ENCODE measurements around the gene STX16.

STX16 gene

GRCh38 chr20:58652606-58653294 is 1.7 kb downstream of the STX16 start:
- DNase-seq (ENCODE audit: low spot score) = no peak

- no peak for DNase-seq (ENCODE audit: low spot score)
Measured at GRCh38 chr20:58654337-58654736, 3.3 kb downstream of the STX16 start.

- no peak for DNase-seq (ENCODE audit: low spot score)
Measured at GRCh38 chr20:58655328-58656107, 4.4 kb downstream of the STX16 start.

- no peak for DNase-seq (ENCODE audit: low spot score)
Measured at GRCh38 chr20:58656831-58657230, 5.7 kb downstream of the STX16 start.

- no peak for DNase-seq (ENCODE audit: low spot score)
Measured at GRCh38 chr20:58657262-58657661, 6.2 kb downstream of the STX16 start.

- no peak for DNase-seq (ENCODE audit: low spot score)
Measured at GRCh38 chr20:58657986-58658385, 6.9 kb downstream of the STX16 start.

GRCh38 chr20:58658760-58659159 is 7.7 kb downstream of the STX16 start:
- no peak for DNase-seq (ENCODE audit: low spot score)

GRCh38 chr20:58659841-58660240 is 8.8 kb downstream of the STX16 start:
- no peak for DNase-seq (ENCODE audit: low spot score)

GRCh38 chr20:58660855-58661597 is 9.9 kb downstream of the STX16 start:
- DNase-seq (ENCODE audit: low spot score) = no peak

- no peak for DNase-seq (ENCODE audit: low spot score)
Measured at GRCh38 chr20:58661598-58662473, 10.8 kb downstream of the STX16 start.

- no peak for DNase-seq (ENCODE audit: low spot score)
Measured at GRCh38 chr20:58664331-58664730, 13.2 kb downstream of the STX16 start.

GRCh38 chr20:58664883-58665282 is 13.8 kb downstream of the STX16 start:
- no peak for DNase-seq (ENCODE audit: low spot score)

- no peak for DNase-seq (ENCODE audit: low spot score)
Measured at GRCh38 chr20:58665606-58666005, 14.5 kb downstream of the STX16 start.

GRCh38 chr20:58666702-58667101 is 15.6 kb downstream of the STX16 start:
- DNase-seq (ENCODE audit: low spot score) = no peak

- DNase-seq (ENCODE audit: low spot score) = no peak
Measured at GRCh38 chr20:58667975-58668374, 16.9 kb downstream of the STX16 start.

- DNase-seq (ENCODE audit: low spot score) = no peak
Measured at GRCh38 chr20:58668901-58669286, 17.8 kb downstream of the STX16 start.

GRCh38 chr20:58669287-58670006 is 18.4 kb downstream of the STX16 start:
- no peak for DNase-seq (ENCODE audit: low spot score)

GRCh38 chr20:58670102-58670501 is 19.0 kb downstream of the STX16 start:
- no peak for DNase-seq (ENCODE audit: low spot score)

- DNase-seq (ENCODE audit: low spot score) = no peak
Measured at GRCh38 chr20:58670659-58671058, 19.6 kb downstream of the STX16 start.

GRCh38 chr20:58673119-58673518 is 22.0 kb downstream of the STX16 start:
- no peak for DNase-seq (ENCODE audit: low spot score)

GRCh38 chr20:58675146-58675584 is 24.1 kb downstream of the STX16 start:
- no peak for DNase-seq (ENCODE audit: low spot score)
